IMR-90 (cell line): ENCODE results near the gene PRKN. TPM values are rescaled to one million over a fixed set of nuclear protein-coding genes. Genes with fewer than 3 reads are reported as not detected.

ENCODE experiments used
- ATAC-seq: fragments of 200-7000 bp; cut with Tn5 transposase; 2 replicates; pipeline ENCODE4 v1.9.1; 2020; ENCODE audit warnings: low read depth, mild to moderate bottlenecking, moderate library complexity
- BruUV-seq: library from RNA; stranded (reverse); fragments of 400-500 nt; replicated peaks from 2 replicates; lab custom pipeline; 2021; lab: Mats Ljungman, UMichigan
- CTCF ChIA-PET: fragments of 300-600 bp; formaldehyde crosslinking; extraction: SDS; loops from one replicate; lab custom pipeline; 2021; ENCODE audit warnings: antibody characterized with exemption; lab: Yijun Ruan, JAX
- POLR2A ChIA-PET: fragments of 300-600 bp; sonication (Branson Sonifier 250); formaldehyde crosslinking; loops from one replicate; lab custom pipeline; 2022; ENCODE audit warnings: antibody characterized with exemption; ENCODE audit not compliant: unreplicated experiment; lab: Charles Lee
- DNase-seq: peaks from one replicate; pipeline ENCODE4 v3.0.0; 2013
- H2AFZ ChIP-seq: replicated peaks from 2 replicates; pipeline ENCODE3; 2013; ENCODE audit warnings: low read length, mild to moderate bottlenecking; ENCODE audit not compliant: poor library complexity
- H2AK5ac ChIP-seq: 2 replicates; pipeline ENCODE4 v1.6.1; 2013; ENCODE audit warnings: low read depth, low read length, inconsistent platforms
- H2AK9ac ChIP-seq: replicated peaks from 2 replicates; pipeline ENCODE3; 2013; ENCODE audit warnings: mild to moderate bottlenecking, low read depth, low read length, moderate library complexity; ENCODE audit not compliant: poor library complexity
- H2BK120ac ChIP-seq: 2 replicates; pipeline ENCODE4 v1.6.1; 2013; ENCODE audit warnings: low read depth, low read length, inconsistent platforms
- H2BK15ac ChIP-seq: 3 replicates; pipeline ENCODE4 v1.6.1; 2013; ENCODE audit warnings: low read depth, low read length, inconsistent platforms
- H2BK20ac ChIP-seq: 2 replicates; pipeline ENCODE4 v1.6.1; 2013; ENCODE audit warnings: low read depth, mild to moderate bottlenecking, inconsistent platforms, low read length, moderate library complexity
- H2BK5ac ChIP-seq: 2 replicates; pipeline ENCODE4 v1.6.1; 2013; ENCODE audit warnings: mild to moderate bottlenecking, low read depth, low read length, inconsistent platforms; ENCODE audit not compliant: poor library complexity, severe bottlenecking
- H3K14ac ChIP-seq: replicated peaks from 2 replicates; pipeline ENCODE4 v1.6.1; 2013; ENCODE audit warnings: low read depth, low read length, inconsistent platforms
- H3K18ac ChIP-seq: 2 replicates; pipeline ENCODE4 v1.6.1; 2013; ENCODE audit warnings: low read depth, low read length, control low read depth
- H3K23ac ChIP-seq: 2 replicates; pipeline ENCODE4 v1.6.1; 2013; ENCODE audit warnings: low read depth, low read length, inconsistent platforms
- H3K27ac ChIP-seq: 2 replicates; pipeline ENCODE4 v1.5.1; 2013; ENCODE audit warnings: mild to moderate bottlenecking, control low read depth, low read length; ENCODE audit not compliant: insufficient read depth
- H3K27me3 ChIP-seq: 2 replicates; pipeline ENCODE4 v1.6.1; 2013; ENCODE audit warnings: low read length; ENCODE audit not compliant: control insufficient read depth, insufficient read depth
- H3K36me3 ChIP-seq: 2 replicates; pipeline ENCODE4 v1.6.1; 2013; ENCODE audit warnings: low read length, mixed read lengths; ENCODE audit not compliant: control insufficient read depth, insufficient read depth
- H3K4ac ChIP-seq: 2 replicates; pipeline ENCODE4 v1.6.1; 2013; ENCODE audit warnings: low read depth, low read length, inconsistent platforms
- H3K4me1 ChIP-seq: 2 replicates; pipeline ENCODE4 v1.6.1; 2013; ENCODE audit warnings: low read length, mixed read lengths; ENCODE audit not compliant: control insufficient read depth, insufficient read depth
- H3K4me2 ChIP-seq: 2 replicates; pipeline ENCODE4 v1.6.1; 2013; ENCODE audit warnings: low read depth, mild to moderate bottlenecking, control low read depth, low read length, moderate library complexity
- H3K4me3 ChIP-seq: 2 replicates; pipeline ENCODE4 v1.5.1; 2013; ENCODE audit warnings: low read depth, mild to moderate bottlenecking, control low read depth, low read length, moderate library complexity; ENCODE audit not compliant: insufficient read depth
- H3K56ac ChIP-seq: 2 replicates; pipeline ENCODE4 v1.6.1; 2013; ENCODE audit warnings: low read length, inconsistent platforms; ENCODE audit not compliant: insufficient read depth; ENCODE audit errors: extremely low read depth
- H3K79me1 ChIP-seq, 2 experiments: 2 replicates each; pipeline ENCODE4 v1.6.1; 2013; ENCODE audit warnings: low read length in 2 of 2, inconsistent platforms in 1 of 2, low read depth in 1 of 2
- H3K9ac ChIP-seq: 2 replicates; pipeline ENCODE4 v1.6.1; 2013; ENCODE audit warnings: low read depth, low read length, control low read depth
- H3K9me1 ChIP-seq: 2 replicates; pipeline ENCODE4 v1.6.1; 2013; ENCODE audit warnings: low read length, inconsistent platforms; ENCODE audit not compliant: insufficient read depth
- H3K9me3 ChIP-seq: 2 replicates; pipeline ENCODE4 v1.6.1; 2013; ENCODE audit warnings: low read length; ENCODE audit not compliant: control insufficient read depth, insufficient read depth
- H4K20me1 ChIP-seq: 2 replicates; pipeline ENCODE4 v1.6.1; 2013; ENCODE audit warnings: low read length, inconsistent platforms; ENCODE audit not compliant: insufficient read depth
- H4K5ac ChIP-seq: 2 replicates; pipeline ENCODE4 v1.6.1; 2013; ENCODE audit warnings: mild to moderate bottlenecking, low read depth, low read length, control low read depth
- H4K8ac ChIP-seq, 2 experiments: 2 replicates each; pipeline ENCODE4 v1.6.1; 2013; ENCODE audit warnings: low read depth in 2 of 2, low read length in 2 of 2, control low read depth in 1 of 2, inconsistent platforms in 1 of 2
- H4K91ac ChIP-seq: 2 replicates; pipeline ENCODE4 v1.6.1; 2013; ENCODE audit warnings: low read depth, low read length, inconsistent platforms; ENCODE audit not compliant: insufficient read depth
- BHLHE40 ChIP-seq: fragments of 150-350 bp; IDR thresholded peaks from 2 replicates; pipeline ENCODE4 v1.6.1; 2016; ENCODE audit warnings: mild to moderate bottlenecking, low read depth, low read length
- CEBPB ChIP-seq: IDR thresholded peaks from 2 replicates; pipeline ENCODE4 v1.6.1; 2012; ENCODE audit warnings: low read depth, low read length, improper control_type of control experiment
- CTCF ChIP-seq: conservative IDR thresholded peaks from 2 replicates; pipeline ENCODE4 v1.5.1; 2012; ENCODE audit warnings: mild to moderate bottlenecking, low read depth, low read length, improper control_type of control experiment
- FOS ChIP-seq: fragments of 150-350 bp; IDR thresholded peaks from 2 replicates; pipeline ENCODE4 v1.6.1; 2016; ENCODE audit warnings: low read depth, low read length
- MAZ ChIP-seq: IDR thresholded peaks from 2 replicates; pipeline ENCODE4 v1.6.1; 2012; ENCODE audit warnings: low read depth, mild to moderate bottlenecking, low read length, improper control_type of control experiment, moderate library complexity, borderline replicate concordance
- MXI1 ChIP-seq: IDR thresholded peaks from 2 replicates; pipeline ENCODE4 v1.6.1; 2012; ENCODE audit warnings: low read depth, mild to moderate bottlenecking, low read length, moderate library complexity, borderline replicate concordance
- POLR2A ChIP-seq: IDR thresholded peaks from 2 replicates; pipeline ENCODE4 v1.6.1; 2012; ENCODE audit warnings: mild to moderate bottlenecking, low read depth, low read length
- RCOR1 ChIP-seq: IDR thresholded peaks from 2 replicates; pipeline ENCODE4 v1.6.1; 2012; ENCODE audit warnings: mild to moderate bottlenecking, low read length, improper control_type of control experiment; ENCODE audit not compliant: insufficient replicate concordance
- SMC3 ChIP-seq: fragments of 150-350 bp; IDR thresholded peaks from 2 replicates; pipeline ENCODE4 v1.6.1; 2016; ENCODE audit warnings: low read depth, mild to moderate bottlenecking, antibody characterized with exemption, low read length, moderate library complexity
- USF2 ChIP-seq: fragments of 150-350 bp; IDR thresholded peaks from 2 replicates; pipeline ENCODE4 v1.6.1; 2017; ENCODE audit warnings: mild to moderate bottlenecking, antibody characterized with exemption, low read length, low read depth
- WGBS, 2 experiments: methylation state at CpG; one replicate each; pipeline versions ENCODE4 v1.1.5 to v1.1.7; 2013; ENCODE audit warnings: missing lambda C conversion rate in 2 of 2; ENCODE audit not compliant: insufficient read length in 1 of 2; ENCODE audit errors: extremely low coverage in 2 of 2; 5-methylcytosine and 5-hydroxymethylcytosine counted together
- dilution Hi-C: fragments of 300-500 bp; cut with HindIII; formaldehyde crosslinking; loops from one replicate; pipeline ENCODE4 v1.14.3; 2018; ENCODE audit warnings: low sequenced_read_pairs; ENCODE audit not compliant: unreplicated experiment
- in situ Hi-C: fragments of 300-500 bp; cut with MboI; formaldehyde crosslinking; loops from 3 replicates; pipeline ENCODE4 v1.14.3; 2019; ENCODE audit warnings: low sequenced_read_pairs, inconsistent platforms, mixed read lengths
- intact Hi-C: fragments of 100-400 bp; cut with micrococcal nuclease; formaldehyde crosslinking; loops from 2 replicates; pipeline ENCODE4 v1.10.0; 2022
- polyA plus RNA-seq, 3 experiments: library from polyadenylated mRNA; depleted of rRNA; stranded (reverse); fragments of >200 nt; gene quantifications; 2 replicates each; pipeline ENCODE4 v1.2.3, GENCODE V29; 2012; ENCODE audit warnings: low replicate concordance in 1 of 3
- total RNA-seq: library from RNA; depleted of rRNA; stranded (reverse); fragments of >200 nt; gene quantifications from 2 replicates; pipeline ENCODE4 v1.2.3, GENCODE V29; 2012

Gene PRKN
- total and polyA plus RNA-seq, 2 of the 4 experiments (the other 2 are of a cell fraction) = 0.15 to 0.18 TPM

GRCh38 chr6:162546905-162547304, 180.7 kb downstream of the PRKN start:
- H4K8ac ChIP-seq = no peak overlapping the region
- WGBS, 2 experiments = 0 to 100% methylated on average over 1 of the region's 4 CpGs
- BruUV-seq = no TSS peak
- dilution Hi-C loops = no loop called here
- no peaks in the 10 kb centered on the region for H3K9me1 ChIP-seq
- no peak overlapping the region for H2AFZ ChIP-seq
- no peak overlapping the region for H3K56ac ChIP-seq
- CTCF ChIA-PET = no interaction called here
- no peaks in the 10 kb centered on the region for H3K27me3 ChIP-seq
- intact Hi-C loops = no loop called here
- no peaks in the 10 kb centered on the region for H3K79me1 ChIP-seq
- no peak overlapping the region for H2AK5ac ChIP-seq
- H3K9ac ChIP-seq = no peak overlapping the region
- H2BK20ac ChIP-seq = no peak overlapping the region
- H2BK15ac ChIP-seq = no peak overlapping the region
- peaks cover 15% of the 10 kb centered on the region for H3K9me3 ChIP-seq
- no peak overlapping the region for H4K5ac ChIP-seq
- no peak overlapping the region for H3K27ac ChIP-seq
- H3K18ac ChIP-seq = no peak overlapping the region
- ATAC-seq = no peak
- no peaks in the 10 kb centered on the region for H3K36me3 ChIP-seq
- no peak overlapping the region for H3K14ac ChIP-seq
- no peak overlapping the region for H3K4me2 ChIP-seq
- in situ Hi-C loops = no loop called here
- no peak overlapping the region for H3K4ac ChIP-seq
- H2BK120ac ChIP-seq = no peak overlapping the region
- no peak overlapping the region for H3K4me3 ChIP-seq
- no peak for TF ChIP-seq SMC3
- TF ChIP-seq RCOR1 = no peak
- no peak for TF ChIP-seq BHLHE40
- no peak for TF ChIP-seq FOS
- no peak for TF ChIP-seq CEBPB
- no peak for TF ChIP-seq MAZ
- TF ChIP-seq CTCF = no peak
- no peak for TF ChIP-seq MXI1
- no peak for TF ChIP-seq USF2
- no peak for TF ChIP-seq POLR2A
- no peak overlapping the region for H2BK5ac ChIP-seq
- H4K91ac ChIP-seq = no peak overlapping the region
- no peak overlapping the region for H3K23ac ChIP-seq
- DNase-seq = no peak
- no peaks in the 10 kb centered on the region for H3K4me1 ChIP-seq
- POLR2A ChIA-PET = no interaction called here
- no peaks in the 10 kb centered on the region for H4K20me1 ChIP-seq
- H2AK9ac ChIP-seq = no peak overlapping the region
